Activated naive CD8-positive, alpha-beta T cell treated with anti-CD3 and anti-CD28 coated beads for 36 hours (primary cell): ENCODE measurements around the gene RASAL1. TPM values are rescaled to one million over a fixed set of nuclear protein-coding genes. Genes with fewer than 3 reads are reported as not detected.

Source experiments
- DNase-seq: peaks from one replicate; pipeline ENCODE4 v3.0.0; 2021
- H3K27ac Mint-ChIP-seq: one replicate; pipeline ENCODE4 v1.8.0; 2022; ENCODE audit warnings: mild to moderate bottlenecking, moderate library complexity, mixed read lengths
- H3K27me3 Mint-ChIP-seq: one replicate; pipeline ENCODE4 v1.8.0; 2022; ENCODE audit warnings: mild to moderate bottlenecking, mixed read lengths
- H3K36me3 Mint-ChIP-seq: one replicate; pipeline ENCODE4 v1.8.0; 2021; ENCODE audit warnings: mild to moderate bottlenecking, mixed read lengths
- H3K4me1 Mint-ChIP-seq: one replicate; pipeline ENCODE4 v1.8.0; 2021; ENCODE audit warnings: mixed read lengths
- H3K4me3 Mint-ChIP-seq: one replicate; pipeline ENCODE4 v1.8.0; 2022; ENCODE audit warnings: mild to moderate bottlenecking, moderate library complexity, mixed read lengths
- H3K9me3 Mint-ChIP-seq: one replicate; pipeline ENCODE4 v1.8.0; 2022; ENCODE audit warnings: mixed read lengths
- total RNA-seq, 2 experiments: library from RNA; stranded (reverse); gene quantifications; one replicate each; pipeline ENCODE4 v1.2.3, GENCODE V29; 2021

Gene RASAL1
- total RNA-seq, 2 experiments from 2014 or later = 1.3 to 1.9 TPM

DNA sequence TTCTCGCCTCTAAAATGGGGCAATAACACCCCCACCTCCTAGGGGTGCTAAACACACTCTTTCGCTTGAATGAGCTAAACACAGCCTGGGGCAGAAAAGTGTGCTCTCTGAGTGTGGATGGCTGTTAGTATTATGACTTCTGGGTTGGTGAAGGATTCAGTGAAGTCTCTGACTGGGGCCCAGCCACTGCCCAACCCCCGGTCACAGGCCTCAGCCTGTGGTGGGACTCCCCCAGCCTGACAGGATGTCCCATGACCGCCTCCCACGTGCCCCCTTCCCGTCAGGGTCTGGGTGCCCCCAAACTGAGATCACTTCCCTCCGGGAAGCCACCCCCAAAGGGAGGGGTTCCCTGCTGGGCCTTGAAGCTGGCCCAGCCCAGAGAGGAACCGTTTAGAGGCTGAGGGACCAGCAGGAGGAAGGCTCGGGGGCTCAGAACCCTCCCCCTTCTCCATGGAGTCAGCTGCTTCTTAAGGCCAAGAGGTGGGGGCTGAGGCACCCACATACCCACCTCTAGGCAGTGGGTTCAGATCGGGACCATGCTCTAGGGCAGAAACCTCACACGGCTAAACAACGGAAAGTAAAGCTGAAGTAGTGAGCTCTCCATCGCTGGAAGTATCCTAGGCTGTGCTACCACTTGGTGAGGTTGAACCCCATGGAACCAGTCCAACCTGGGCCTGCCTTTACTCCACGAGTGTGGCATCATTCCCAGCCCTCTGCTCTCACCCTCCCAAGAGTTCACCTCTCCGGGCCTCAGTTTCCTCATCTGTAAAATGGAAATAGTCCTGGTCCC, 65.2 kb downstream of the RASAL1 start:
- Mint-ChIP-seq H3K9me3 (no peaks in the 10 kb centered on the region), H3K36me3 (no peaks in the 10 kb centered on the region), H3K27me3 (no peaks in the 10 kb centered on the region), H3K4me3 (peak overlapping the region; percentile 51), H3K27ac (peak overlapping the region; percentile 73), H3K4me1 (peaks cover 25% of the 10 kb centered on the region)
- DNase-seq = peak; percentile 72

DNA sequence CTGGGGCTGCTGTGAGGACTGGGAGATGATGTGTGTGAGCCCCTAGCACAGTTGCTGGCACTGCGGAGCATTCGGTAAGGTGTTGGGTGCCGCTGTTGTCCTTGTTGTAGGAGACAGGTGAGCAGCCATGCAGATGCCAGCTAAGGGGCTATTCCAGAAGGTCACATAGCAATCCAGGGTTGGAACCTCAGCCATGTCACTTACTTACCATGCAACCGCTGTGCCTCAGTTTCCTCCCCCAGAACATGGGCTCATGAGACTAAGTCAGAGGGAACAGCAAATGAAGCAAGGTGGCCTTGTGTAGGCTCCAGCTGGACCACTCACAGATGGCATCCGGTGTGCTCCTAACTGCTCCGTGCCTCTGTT, 65.8 kb downstream of the RASAL1 start:
- Mint-ChIP-seq H3K27me3 (no peaks in the 10 kb centered on the region), H3K4me3 (no peak overlapping the region), H3K27ac (no peak overlapping the region), H3K4me1 (peaks cover 22% of the 10 kb centered on the region), H3K9me3 (no peaks in the 10 kb centered on the region), H3K36me3 (no peaks in the 10 kb centered on the region)
- DNase-seq = no peak

DNA sequence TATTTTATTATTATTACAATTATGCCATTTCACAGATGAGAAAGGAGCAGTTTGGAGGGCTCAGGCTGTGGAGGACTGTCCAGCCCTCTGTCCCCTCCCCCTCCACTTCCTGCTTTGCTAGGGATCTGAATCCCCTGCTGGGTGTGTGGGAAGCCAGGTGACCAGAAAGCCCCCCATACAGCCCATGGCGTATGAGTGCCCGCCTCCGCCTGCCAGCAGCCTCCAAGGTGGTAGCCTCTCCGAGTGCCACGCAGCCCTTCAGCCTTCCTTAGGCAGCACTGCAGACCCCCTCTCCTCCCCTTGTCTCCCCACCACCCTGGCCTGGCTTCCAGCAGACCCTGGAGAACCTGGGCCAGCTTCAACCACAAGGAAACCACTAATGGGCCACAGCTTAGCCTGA, 66.4 kb downstream of the RASAL1 start:
- Mint-ChIP-seq H3K36me3 (no peaks in the 10 kb centered on the region), H3K4me3 (no peak overlapping the region), H3K27ac (no peak overlapping the region), H3K27me3 (no peaks in the 10 kb centered on the region), H3K9me3 (no peaks in the 10 kb centered on the region), H3K4me1 (peaks cover 22% of the 10 kb centered on the region)
- DNase-seq = no peak

DNA sequence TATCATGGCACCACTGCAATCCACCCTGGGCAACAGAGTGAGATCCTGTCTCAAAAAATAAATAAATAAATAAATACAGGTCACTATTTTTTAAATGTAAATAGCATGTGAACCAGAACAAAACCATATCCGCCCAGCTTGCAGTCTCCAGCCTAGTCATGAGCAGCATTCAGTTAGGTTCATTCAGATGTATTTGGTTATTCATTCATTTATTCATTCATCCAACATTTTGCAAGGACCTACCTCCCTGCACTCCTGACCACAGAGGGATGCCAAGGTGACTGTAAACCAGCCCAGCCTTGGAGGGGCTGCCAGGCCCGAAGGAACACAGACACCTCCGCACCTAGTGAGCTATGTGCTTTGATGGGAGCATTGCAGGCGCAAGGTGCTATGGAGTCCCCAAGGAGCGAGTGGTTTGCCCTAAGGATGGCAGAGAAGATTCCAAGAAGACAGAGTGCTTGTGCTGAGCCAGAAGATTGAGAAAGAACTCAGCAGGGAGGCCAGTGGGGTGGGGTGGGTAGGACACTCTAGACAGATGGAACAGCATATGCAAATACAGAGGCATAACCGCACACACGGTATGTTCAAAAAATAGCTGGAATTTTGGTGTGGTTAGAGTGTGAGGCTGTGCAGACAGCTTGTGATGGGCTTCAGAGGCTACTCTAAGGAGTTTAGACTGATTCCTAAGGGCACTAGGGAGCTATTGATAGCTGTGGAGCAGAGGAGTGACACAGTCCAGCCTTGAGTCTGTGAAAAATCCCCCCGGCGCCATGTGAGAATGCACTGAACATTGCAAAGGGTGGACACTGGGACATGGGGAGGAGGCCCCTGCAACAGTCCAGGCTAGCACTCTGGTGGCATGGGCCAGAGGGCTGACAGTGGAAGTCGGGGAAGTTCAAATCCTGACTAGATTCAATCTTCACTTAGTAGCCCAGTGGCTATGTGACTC, 67.3 kb downstream of the RASAL1 start:
- no peaks in the 10 kb centered on the region for H3K27me3 Mint-ChIP-seq
- H3K4me1 Mint-ChIP-seq = peaks cover 19% of the 10 kb centered on the region
- H3K4me3 Mint-ChIP-seq = no peak overlapping the region
- H3K27ac Mint-ChIP-seq = no peak overlapping the region
- H3K9me3 Mint-ChIP-seq = no peaks in the 10 kb centered on the region
- no peak for DNase-seq
- H3K36me3 Mint-ChIP-seq = no peaks in the 10 kb centered on the region

DNA sequence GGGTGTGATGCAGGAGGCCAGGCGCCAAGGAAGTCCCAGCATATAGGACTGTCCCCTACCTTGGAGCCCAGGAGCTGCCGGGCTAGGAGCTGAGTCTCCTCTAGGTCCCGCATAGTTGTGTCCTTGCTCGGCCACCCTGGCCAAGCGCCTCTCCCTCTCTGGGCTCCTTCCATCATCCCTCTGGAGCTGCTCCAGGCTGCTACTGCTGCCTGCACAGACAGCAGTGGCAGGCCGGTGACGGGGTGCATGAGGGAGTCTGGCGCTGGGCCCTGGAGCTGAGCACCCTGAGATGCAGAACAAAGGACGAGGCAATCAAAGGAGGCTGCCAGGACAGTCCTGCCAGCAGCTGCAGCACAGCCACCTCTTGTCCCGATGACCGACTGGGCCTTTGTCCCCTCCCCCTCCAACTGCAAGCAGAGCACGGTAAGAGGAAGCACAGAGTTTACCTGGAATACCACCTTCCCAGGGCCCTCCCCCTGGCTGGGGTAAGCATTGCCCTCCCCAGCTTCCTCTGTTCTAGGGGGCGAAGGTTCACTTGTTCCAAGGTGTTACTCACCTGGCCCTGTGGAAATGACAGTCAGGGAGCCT, 68.7 kb downstream of the RASAL1 start:
- Mint-ChIP-seq H3K27me3 (no peaks in the 10 kb centered on the region), H3K36me3 (no peaks in the 10 kb centered on the region), H3K9me3 (no peaks in the 10 kb centered on the region), H3K4me3 (no peak overlapping the region), H3K4me1 (peaks cover 17% of the 10 kb centered on the region), H3K27ac (no peak overlapping the region)
- no peak for DNase-seq

DNA sequence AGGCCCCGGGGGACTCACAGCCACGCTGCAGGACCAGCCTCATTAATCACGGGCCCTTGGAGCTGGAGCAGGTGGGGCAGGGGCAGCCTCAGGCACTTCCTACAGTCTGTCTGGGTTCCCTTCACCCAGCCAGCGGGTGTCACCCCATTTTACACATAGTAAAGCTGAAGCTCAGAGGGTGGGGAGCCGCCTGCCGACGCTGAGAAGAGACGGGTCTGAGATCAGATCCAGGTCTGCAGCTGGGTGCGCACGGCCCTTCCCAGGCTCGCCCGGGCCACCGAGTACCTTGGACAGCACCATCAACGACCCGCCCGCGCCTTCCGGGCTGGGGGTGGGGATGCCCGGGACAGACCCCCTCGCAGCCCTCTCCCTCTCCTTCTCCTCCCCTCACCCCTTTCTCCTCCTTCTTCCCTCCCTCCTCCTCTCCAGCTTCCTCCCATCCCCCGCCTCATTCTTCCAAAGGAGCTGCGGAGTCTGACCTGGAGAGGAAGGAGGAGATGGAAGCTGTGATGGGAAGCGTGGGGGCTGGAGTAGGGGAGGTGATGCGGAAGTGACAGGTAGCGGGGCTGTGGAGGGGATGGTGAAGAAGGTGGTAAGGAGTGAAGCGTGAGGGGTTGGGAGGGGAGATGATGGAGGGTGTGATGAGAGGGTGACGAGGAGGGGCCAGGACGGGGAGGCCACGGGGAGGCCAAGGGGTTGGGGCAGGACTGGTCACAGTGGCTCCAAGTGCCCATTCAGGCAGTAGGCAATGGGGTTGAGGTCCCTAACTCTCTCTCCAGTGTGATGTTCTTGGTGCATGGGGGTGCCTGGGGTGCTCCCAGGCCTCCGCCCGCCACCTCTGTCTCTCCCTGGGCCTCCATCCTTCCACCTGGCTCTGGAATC, 70.2 kb downstream of the RASAL1 start:
- Mint-ChIP-seq H3K9me3 (no peaks in the 10 kb centered on the region), H3K36me3 (no peaks in the 10 kb centered on the region), H3K4me1 (peaks cover 13% of the 10 kb centered on the region), H3K27me3 (no peaks in the 10 kb centered on the region), H3K4me3 (no peak overlapping the region), H3K27ac (no peak overlapping the region)
- DNase-seq = no peak

DNA sequence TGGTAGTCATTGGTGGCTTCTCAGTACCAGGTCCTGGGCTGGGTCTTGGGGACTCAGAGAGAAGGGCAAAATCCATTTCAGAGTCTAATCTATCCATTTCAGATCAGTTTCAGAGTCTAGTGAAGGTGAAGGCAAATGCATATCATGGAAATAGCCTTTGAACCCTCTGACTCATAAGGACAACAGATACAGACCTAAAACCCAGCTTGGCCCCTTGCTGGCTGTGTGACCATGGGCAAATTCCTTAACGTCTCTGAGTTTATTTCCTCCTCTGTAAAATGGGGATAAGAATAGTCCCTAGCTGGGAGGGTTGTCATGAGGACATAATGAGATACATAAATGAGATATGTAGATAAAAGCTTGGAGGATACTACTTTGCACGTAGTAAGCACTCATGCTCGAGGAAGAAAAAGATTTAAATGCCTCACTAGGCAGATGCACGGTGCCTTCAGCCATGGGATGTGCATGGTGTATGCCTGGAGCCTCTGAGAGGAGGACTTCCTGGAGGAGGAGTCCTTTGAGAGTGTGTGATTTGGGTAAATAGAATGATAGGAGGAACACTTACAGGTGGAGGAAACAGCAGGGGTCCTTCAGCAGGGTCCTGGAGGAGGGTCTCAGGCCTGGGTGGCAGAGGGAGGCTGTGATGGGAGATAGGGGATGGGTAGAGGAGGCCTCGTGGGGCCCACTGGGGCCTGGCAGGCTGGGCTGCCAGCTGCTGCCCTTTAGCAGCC, 71.0 kb downstream of the RASAL1 start:
- Mint-ChIP-seq H3K4me3 (no peak overlapping the region), H3K4me1 (peaks cover 5% of the 10 kb centered on the region), H3K27me3 (no peaks in the 10 kb centered on the region), H3K27ac (no peak overlapping the region), H3K9me3 (no peaks in the 10 kb centered on the region), H3K36me3 (no peaks in the 10 kb centered on the region)
- DNase-seq = no peak

DNA sequence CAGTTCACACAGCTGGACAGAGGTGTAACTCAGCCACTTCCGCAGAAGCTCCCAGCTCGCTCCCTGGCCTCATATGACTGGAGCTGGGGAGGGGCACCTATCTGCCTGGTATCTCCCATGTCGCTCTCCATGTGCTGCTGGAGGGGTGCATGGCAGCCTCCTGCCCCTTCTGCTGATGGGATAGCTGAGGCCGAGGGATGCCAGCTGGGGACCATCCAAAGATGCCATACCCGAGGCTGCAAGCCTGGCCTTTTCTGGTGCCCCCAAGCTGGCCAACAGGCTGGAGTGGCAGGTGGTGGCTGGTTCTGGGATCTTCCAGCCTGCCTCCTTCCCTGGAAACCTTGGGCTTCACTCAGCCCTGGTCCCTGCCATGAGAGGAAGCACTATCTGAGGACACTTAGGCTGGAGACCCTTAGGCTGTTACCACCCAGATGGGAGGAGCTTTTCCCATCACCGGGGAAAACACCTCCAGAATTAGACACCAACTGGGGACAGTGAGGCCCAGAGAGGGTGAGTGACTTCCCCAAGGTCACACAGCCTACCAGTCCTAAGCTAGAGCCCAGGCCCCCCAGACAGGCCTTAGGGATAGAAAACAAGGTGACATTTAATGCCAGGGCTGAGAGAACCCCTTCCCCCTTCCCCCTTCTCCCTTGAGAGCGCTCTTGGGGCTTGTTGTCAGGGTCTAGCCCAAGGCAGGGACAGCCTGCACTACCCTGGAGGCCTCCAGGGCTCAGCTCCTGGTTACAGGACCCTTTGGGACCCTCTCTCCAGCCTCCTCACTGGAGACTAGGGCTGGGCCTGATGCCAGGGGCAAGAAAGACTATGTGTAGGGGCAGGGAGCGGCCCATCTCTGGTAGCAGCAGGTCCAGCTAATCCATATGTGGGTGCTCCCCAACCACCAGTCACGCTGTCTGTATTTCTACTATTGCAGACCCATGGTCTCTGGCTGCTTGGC, 71.9 kb downstream of the RASAL1 start:
- no peak overlapping the region for H3K4me3 Mint-ChIP-seq
- no peaks in the 10 kb centered on the region for H3K27me3 Mint-ChIP-seq
- peaks cover 5% of the 10 kb centered on the region for H3K4me1 Mint-ChIP-seq
- H3K27ac Mint-ChIP-seq = no peak overlapping the region
- H3K36me3 Mint-ChIP-seq = no peaks in the 10 kb centered on the region
- DNase-seq = no peak
- H3K9me3 Mint-ChIP-seq = no peaks in the 10 kb centered on the region

DNA sequence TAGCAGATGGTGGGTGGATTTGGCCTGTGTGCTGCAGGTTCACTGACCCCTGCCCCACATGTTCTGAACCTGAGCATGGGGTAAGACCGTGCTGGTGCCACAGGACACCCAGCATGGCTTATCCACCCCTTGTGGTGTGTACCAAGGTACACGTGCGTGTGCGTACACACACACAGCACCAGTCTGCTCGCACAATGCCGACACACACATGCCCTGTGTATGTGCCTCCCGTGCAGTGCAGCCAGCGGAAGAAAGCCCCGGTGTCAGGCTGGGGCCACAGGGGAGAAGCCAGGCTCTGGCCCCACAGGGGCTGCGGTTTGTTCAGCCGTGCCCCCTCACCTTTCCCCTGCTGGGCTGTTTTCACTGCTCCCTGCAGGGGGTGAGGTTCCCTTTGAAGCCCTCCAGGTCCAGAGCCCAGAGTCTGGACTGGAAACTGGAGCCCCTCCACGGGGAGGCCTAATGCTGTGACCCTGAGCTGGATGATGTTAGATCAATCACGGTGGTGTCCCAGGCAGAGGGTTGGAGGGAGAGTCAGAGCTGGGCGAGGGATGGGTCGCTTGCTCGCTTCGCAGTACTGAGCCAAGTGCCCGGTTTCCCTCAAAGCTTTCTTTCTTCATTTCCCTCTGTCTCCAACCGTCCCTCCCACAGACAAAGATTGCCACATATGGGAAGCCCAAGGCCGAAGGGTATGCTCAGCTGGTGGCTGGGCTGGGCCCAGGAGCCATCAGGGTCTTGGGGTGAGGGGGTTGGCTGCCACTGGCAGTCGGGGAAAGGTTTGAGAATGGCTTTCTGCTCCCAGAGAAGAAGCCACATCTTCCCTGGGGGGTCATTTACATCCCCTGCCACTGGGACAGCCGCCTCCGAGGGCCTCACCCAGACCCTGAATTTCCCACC, 72.8 kb downstream of the RASAL1 start:
- Mint-ChIP-seq H3K27ac (no peak overlapping the region), H3K9me3 (no peaks in the 10 kb centered on the region), H3K36me3 (no peaks in the 10 kb centered on the region), H3K4me1 (peaks cover 5% of the 10 kb centered on the region), H3K27me3 (no peaks in the 10 kb centered on the region), H3K4me3 (no peak overlapping the region)
- DNase-seq = no peak

DNA sequence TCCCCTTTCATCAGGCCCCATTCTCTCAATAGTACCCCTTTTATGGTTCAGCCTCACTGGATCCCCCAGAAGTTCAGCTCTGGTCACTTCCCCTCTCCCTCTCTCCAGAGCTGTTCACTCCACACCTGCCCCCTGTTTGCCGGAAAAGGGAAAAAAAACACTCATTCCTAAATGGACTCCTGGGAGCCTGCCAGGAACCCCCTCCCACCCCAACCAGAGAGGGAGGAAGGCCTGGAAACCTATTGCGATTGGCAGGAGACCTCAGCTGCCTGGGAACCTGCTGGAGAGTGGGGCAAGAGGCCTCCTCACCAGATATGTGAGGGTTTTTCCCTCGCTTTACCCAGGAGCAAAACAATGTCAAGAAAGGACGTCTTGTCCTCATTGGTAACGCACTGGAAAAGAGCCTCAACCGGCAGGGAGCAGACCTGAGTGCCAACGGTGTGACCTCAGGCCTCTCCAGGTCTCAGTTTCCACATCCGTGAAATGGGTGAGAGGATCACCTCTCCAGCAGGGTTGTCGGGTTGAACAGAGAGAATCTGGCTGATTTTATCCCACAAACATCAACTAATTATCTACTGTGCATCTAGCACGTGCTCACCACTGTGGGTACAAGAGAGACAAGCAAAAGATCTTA, 74.4 kb downstream of the RASAL1 start:
- DNase-seq = no peak
- no peak overlapping the region for H3K4me3 Mint-ChIP-seq

DNA sequence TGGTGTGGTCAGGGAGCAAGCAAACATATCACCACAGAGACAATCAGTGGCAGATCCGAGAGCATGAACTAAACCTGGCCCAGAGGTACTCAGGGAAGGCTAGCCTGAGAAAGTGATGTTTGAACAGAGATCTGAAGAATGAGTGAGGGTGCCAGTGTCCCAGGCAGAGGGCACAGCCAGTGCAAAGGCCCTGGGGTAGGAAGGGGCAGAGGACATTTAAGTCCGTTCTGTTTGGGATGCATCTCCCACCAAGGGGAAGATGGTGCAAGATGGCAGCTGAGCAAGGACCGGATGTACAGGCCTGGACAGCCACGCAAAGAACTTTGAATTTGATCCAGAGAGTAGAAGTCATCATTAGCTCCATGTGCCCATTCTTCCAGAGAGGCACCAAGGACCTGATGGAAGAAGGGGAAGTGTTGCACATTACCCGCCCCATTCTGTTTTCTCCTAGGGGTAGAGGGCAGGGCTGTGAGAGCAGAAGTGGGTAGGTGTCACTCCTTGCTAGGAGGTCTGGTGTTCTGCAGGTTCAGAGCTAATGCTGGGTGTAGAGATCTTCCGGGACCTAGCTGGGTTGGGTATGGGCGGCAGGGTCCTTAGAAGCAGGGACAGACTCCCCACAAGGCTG, 75.1 kb downstream of the RASAL1 start:
- DNase-seq = no peak
- Mint-ChIP-seq H3K4me3 (no peak overlapping the region), H3K4me1 (peaks cover 2% of the 10 kb centered on the region), H3K36me3 (no peaks in the 10 kb centered on the region), H3K27me3 (no peaks in the 10 kb centered on the region), H3K27ac (no peak overlapping the region), H3K9me3 (no peaks in the 10 kb centered on the region)

More for the DNA sequence above, 74.4 kb downstream of the RASAL1 start:
- H3K36me3 Mint-ChIP-seq = no peaks in the 10 kb centered on the region
- peaks cover 2% of the 10 kb centered on the region for H3K4me1 Mint-ChIP-seq
- H3K27me3 Mint-ChIP-seq = no peaks in the 10 kb centered on the region
- no peak overlapping the region for H3K27ac Mint-ChIP-seq
- no peaks in the 10 kb centered on the region for H3K9me3 Mint-ChIP-seq
